Keratinocyte (primary cell): Measurements from ENCODE around the gene ANKRD17.

ENCODE experiments used
- CTCF ChIP-seq, 3 experiments: IDR thresholded peaks in 1 of 3; conservative IDR thresholded peaks in 1 of 3; optimal IDR thresholded peaks in 1 of 3; 2 replicates in 2 of 3; 3 replicates in 1 of 3; pipeline versions ENCODE3 to v1.5.1; 2011; ENCODE audit warnings: low read length in 3 of 3, mild to moderate bottlenecking in 3 of 3, moderate library complexity in 2 of 3, control low read depth in 1 of 3, inconsistent platforms in 1 of 3; ENCODE audit not compliant: insufficient read depth in 2 of 3; ENCODE audit errors: extremely low read depth in 1 of 3
- EZH2 ChIP-seq: IDR thresholded peaks from one replicate; pipeline ENCODE4 v1.6.1; 2012; ENCODE audit warnings: inconsistent platforms, mild to moderate bottlenecking, low read length, moderate library complexity

GRCh38 chr4:73267050-73267449, 8.5 kb upstream of the ANKRD17 start:
- TF ChIP-seq CTCF (optimal IDR thresholded peaks at IDR 0.05 in 1 of 3, IDR thresholded peaks at IDR 0.05 in 1 of 3, conservative IDR thresholded peaks at IDR 0.05 in 1 of 3; ENCODE audit: extremely low read depth in 1 of 3, insufficient read depth in 2 of 3, low read length in 3 of 3) (no peak), EZH2 (no peak)
